Measurements from ENCODE around the gene CYP24A1. TPM values are rescaled to one million over a fixed set of nuclear protein-coding genes. Genes with fewer than 3 reads are reported as not detected.
A peak's percentile ranks its signal among the peaks of the same experiment; 100 is the strongest.

CYP24A1 gene
- total and polyA plus RNA-seq, 2 of the 13 experiments (the other 11 are each of a cell fraction or from before 2014, with no cell fraction given): 9.4 to 32.7 TPM

GRCh38 chr20:54107600-54108325 is 66.0 kb downstream of the CYP24A1 start (continued):
- TF ChIP-seq CREB3 (CRISPR knock-in tag; IDR thresholded peaks at IDR 0.05) (no peak), AGO1 (IDR thresholded peaks at IDR 0.05; ENCODE audit: low read depth, low read length, poor library complexity, severe bottlenecking) (no peak), ZNF720 (CRISPR knock-in tag; IDR thresholded peaks at IDR 0.05) (no peak), GPBP1L1 (CRISPR knock-in tag; IDR thresholded peaks at IDR 0.05) (no peak), NR3C1 (CRISPR knock-in tag; IDR thresholded peaks at IDR 0.05) (no peak), ZNF75D (CRISPR knock-in tag; IDR thresholded peaks at IDR 0.05; ENCODE audit: borderline replicate concordance) (no peak), ZNF563 (CRISPR knock-in tag; IDR thresholded peaks at IDR 0.05) (no peak), CSRNP2 (CRISPR knock-in tag; conservative IDR thresholded peaks at IDR 0.05; ENCODE audit: low read depth) (no peak), SP2 (CRISPR knock-in tag; IDR thresholded peaks at IDR 0.05) (no peak), ZHX2 (IDR thresholded peaks at IDR 0.05; ENCODE audit: low read depth) (peak; percentile 47), ZHX2 (CRISPR knock-in tag; IDR thresholded peaks at IDR 0.05; ENCODE audit: borderline replicate concordance) (no peak), PAX8 (CRISPR knock-in tag; IDR thresholded peaks at IDR 0.05; ENCODE audit: borderline replicate concordance) (no peak), ISL2 (CRISPR knock-in tag; IDR thresholded peaks at IDR 0.05) (peak; percentile 86), KDM5A (IDR thresholded peaks at IDR 0.05; ENCODE audit: borderline replicate concordance, low read length) (no peak; the same call in 1 of the 2 replicates), SIN3A (IDR thresholded peaks at IDR 0.05; ENCODE audit: borderline replicate concordance, low read depth, low read length) (0 out of 2 replicates have a peak, but pooled peaks have one; percentile 15), ZNF160 (CRISPR knock-in tag; IDR thresholded peaks at IDR 0.05) (peak; percentile 75; the same call in 1 of the 2 replicates), STAG1 (CRISPR knock-in tag; IDR thresholded peaks at IDR 0.05) (no peak; the same call in none of the 2 replicates)
